Measurements from ENCODE around the gene TRAM2. TPM values are rescaled to one million over a fixed set of nuclear protein-coding genes. Genes with fewer than 3 reads are reported as not detected.

Gene TRAM2
- total and polyA plus RNA-seq, 4 donors, result 7.3 to 20.3 (median 13.0) TPM

GRCh38 chr6:52560462-52560861, 16.4 kb downstream of the TRAM2 start:
- WGBS, result 24% methylated on average over 5 of the region's 5 CpGs
- Histone ChIP-seq H3K9me3 (ENCODE audit: control insufficient read depth in 4 of 4, low read length in 3 of 4) (no peaks in the 10 kb centered on the region), H3K27me3 (ENCODE audit: control insufficient read depth in 4 of 4, insufficient read depth in 4 of 4, low read length in 3 of 4) (no peaks in the 10 kb centered on the region), H3K9ac (ENCODE audit: low read depth in 1 of 2, low read length in 2 of 2) (no peak overlapping the region), H3K27ac (ENCODE audit: low read depth in 1 of 2, low read length in 2 of 2) (peak overlapping the region; percentile 66 to 78), H3K36me3 (ENCODE audit: control insufficient read depth in 4 of 4, insufficient read depth in 3 of 4, low read depth in 1 of 4, low read length in 3 of 4) (no peaks in the 10 kb centered on the region), H3K4me1 (ENCODE audit: control insufficient read depth in 4 of 4, insufficient read depth in 4 of 4, low read length in 3 of 4) (peaks cover 6 to 29% (median 17%) of the 10 kb centered on the region in 4 donors), H3K4me3 (ENCODE audit: low read depth in 1 of 3, low read length in 3 of 3) (no peak overlapping the region)
- TF ChIP-seq YY1 (IDR thresholded peaks at IDR 0.05) (peak; percentile 57), NR2F2 (IDR thresholded peaks at IDR 0.05) (no peak), FOXA1 (IDR thresholded peaks at IDR 0.05) (no peak), TAF1 (conservative IDR thresholded peaks at IDR 0.05) (no peak), FOXA2 (IDR thresholded peaks at IDR 0.05) (no peak), ATF3 (IDR thresholded peaks at IDR 0.05) (no peak), RAD21 (IDR thresholded peaks at IDR 0.05) (peak in 1 of 2 donors; percentile 47), HNF4A (conservative IDR thresholded peaks at IDR 0.05) (peak; percentile 43 to 55), RXRA (IDR thresholded peaks at IDR 0.05) (peak; percentile 66 to 77), JUND (IDR thresholded peaks at IDR 0.05) (peak; percentile 37 to 57), SP1 (IDR thresholded peaks at IDR 0.05) (peak; percentile 35), MAX (IDR thresholded peaks at IDR 0.05) (no peak), HNF4G (IDR thresholded peaks at IDR 0.05) (no peak), EGR1 (IDR thresholded peaks at IDR 0.05; ENCODE audit: low read depth in 2 of 2) (no peak), CTCF (IDR thresholded peaks at IDR 0.05; ENCODE audit: low read depth, low read length, missing input control) (no peak), GABPA (IDR thresholded peaks at IDR 0.05 in 1 of 2, conservative IDR thresholded peaks at IDR 0.05 in 1 of 2) (no peak)
- TF ChIP-seq, protein P1, sequence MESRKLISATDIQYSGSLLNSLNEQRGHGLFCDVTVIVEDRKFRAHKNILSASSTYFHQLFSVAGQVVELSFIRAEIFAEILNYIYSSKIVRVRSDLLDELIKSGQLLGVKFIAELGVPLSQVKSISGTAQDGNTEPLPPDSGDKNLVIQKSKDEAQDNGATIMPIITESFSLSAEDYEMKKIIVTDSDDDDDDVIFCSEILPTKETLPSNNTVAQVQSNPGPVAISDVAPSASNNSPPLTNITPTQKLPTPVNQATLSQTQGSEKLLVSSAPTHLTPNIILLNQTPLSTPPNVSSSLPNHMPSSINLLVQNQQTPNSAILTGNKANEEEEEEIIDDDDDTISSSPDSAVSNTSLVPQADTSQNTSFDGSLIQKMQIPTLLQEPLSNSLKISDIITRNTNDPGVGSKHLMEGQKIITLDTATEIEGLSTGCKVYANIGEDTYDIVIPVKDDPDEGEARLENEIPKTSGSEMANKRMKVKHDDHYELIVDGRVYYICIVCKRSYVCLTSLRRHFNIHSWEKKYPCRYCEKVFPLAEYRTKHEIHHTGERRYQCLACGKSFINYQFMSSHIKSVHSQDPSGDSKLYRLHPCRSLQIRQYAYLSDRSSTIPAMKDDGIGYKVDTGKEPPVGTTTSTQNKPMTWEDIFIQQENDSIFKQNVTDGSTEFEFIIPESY (IDR thresholded peaks at IDR 0.05), result no peak
- TF ChIP-seq, protein P2, sequence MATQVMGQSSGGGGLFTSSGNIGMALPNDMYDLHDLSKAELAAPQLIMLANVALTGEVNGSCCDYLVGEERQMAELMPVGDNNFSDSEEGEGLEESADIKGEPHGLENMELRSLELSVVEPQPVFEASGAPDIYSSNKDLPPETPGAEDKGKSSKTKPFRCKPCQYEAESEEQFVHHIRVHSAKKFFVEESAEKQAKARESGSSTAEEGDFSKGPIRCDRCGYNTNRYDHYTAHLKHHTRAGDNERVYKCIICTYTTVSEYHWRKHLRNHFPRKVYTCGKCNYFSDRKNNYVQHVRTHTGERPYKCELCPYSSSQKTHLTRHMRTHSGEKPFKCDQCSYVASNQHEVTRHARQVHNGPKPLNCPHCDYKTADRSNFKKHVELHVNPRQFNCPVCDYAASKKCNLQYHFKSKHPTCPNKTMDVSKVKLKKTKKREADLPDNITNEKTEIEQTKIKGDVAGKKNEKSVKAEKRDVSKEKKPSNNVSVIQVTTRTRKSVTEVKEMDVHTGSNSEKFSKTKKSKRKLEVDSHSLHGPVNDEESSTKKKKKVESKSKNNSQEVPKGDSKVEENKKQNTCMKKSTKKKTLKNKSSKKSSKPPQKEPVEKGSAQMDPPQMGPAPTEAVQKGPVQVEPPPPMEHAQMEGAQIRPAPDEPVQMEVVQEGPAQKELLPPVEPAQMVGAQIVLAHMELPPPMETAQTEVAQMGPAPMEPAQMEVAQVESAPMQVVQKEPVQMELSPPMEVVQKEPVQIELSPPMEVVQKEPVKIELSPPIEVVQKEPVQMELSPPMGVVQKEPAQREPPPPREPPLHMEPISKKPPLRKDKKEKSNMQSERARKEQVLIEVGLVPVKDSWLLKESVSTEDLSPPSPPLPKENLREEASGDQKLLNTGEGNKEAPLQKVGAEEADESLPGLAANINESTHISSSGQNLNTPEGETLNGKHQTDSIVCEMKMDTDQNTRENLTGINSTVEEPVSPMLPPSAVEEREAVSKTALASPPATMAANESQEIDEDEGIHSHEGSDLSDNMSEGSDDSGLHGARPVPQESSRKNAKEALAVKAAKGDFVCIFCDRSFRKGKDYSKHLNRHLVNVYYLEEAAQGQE (IDR thresholded peaks at IDR 0.05), result no peak
- DNase-seq (ENCODE audit: low spot score), result no peak

Data from liver (tissue), 9 donors.